DMS 273 (cell line): Measurements from ENCODE around the gene RBM34.
A peak's percentile ranks its signal among the peaks of the same experiment; 100 is the strongest.
"Not testable (repeated sequence)": the region's sequence is repeated elsewhere in the genome, so short reads cannot be mapped to it uniquely, and the experiment has no call there.

Source experiments
- DNase-seq: peaks from one replicate; lab custom pipeline; 2025; ENCODE audit not compliant: unreplicated experiment; lab: John Stamatoyannopoulos, UW

The RBM34 gene, protein sequence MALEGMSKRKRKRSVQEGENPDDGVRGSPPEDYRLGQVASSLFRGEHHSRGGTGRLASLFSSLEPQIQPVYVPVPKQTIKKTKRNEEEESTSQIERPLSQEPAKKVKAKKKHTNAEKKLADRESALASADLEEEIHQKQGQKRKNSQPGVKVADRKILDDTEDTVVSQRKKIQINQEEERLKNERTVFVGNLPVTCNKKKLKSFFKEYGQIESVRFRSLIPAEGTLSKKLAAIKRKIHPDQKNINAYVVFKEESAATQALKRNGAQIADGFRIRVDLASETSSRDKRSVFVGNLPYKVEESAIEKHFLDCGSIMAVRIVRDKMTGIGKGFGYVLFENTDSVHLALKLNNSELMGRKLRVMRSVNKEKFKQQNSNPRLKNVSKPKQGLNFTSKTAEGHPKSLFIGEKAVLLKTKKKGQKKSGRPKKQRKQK

DNA sequence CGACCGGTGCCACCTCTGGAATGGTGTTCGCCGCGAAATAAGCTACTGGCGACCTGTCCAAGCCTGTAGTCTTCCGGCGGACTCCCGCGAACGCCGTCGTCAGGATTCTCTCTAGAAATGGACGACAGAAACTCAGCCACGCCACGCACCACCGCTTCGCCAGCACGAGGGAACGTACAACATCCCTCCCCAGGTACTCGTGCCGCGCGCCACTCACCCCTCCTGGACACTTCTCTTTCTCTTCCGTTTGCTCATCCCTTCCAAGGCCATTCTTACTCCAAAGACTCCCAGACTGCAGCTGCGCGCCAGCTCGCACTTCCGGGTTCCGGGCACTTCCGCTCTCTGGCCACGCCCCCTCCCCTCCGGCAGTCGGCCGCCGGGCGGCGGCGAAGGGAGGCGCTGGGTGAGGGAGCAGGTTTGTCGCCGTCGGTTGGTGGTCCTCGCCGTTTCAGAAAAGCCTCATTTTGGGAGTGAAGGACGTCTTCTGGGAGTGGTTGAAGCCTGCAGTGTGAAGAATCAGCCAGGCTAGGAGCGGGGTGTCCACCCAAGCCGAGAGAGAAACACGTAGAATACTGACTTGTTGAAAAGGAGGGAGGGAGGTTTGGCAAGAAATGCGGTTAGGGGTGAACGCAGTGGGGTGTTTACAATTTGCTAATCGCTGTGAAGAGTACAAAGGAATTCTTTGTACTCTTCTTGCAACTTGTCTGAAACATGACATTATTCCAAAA is at the start of gene RBM34:
Gene RBM34 (minus strand): TSS at position 294 of the 728 bp plus-strand sequence. CDS start 24 bp downstream, at position 270.
- peak; percentile 96 for DNase-seq

- DNase-seq = no peak
Measured at GRCh38 chr1:235207209-235207565, 46.1 kb upstream of the RBM34 start.

- no peak for DNase-seq
Measured at GRCh38 chr1:235206533-235207208, 45.6 kb upstream of the RBM34 start.

DNA sequence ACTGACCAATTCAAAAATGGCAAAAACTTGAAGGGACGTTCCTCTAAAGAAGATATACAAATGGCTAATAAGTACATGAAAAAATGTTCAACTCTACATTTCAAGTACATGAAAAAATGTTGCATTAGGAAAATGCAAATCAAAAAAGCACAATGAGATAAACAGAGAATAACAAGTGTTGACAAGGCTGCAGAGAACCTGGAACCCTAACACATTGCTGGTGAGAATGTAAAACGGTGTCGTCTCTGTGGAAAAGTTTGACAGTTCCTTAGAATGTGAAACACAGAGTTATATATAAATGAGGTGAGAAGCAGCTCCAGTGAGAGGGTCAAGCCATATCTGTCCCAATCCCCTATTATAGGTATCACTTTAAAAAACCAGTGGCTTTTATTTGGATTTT is 44.6 kb upstream of the RBM34 start:
- no peak for DNase-seq

GRCh38 chr1:235203428-235203827 is 42.4 kb upstream of the RBM34 start:
- DNase-seq = no peak

GRCh38 chr1:235202447-235202846 is 41.4 kb upstream of the RBM34 start:
- not testable (repeated sequence) for DNase-seq

DNA sequence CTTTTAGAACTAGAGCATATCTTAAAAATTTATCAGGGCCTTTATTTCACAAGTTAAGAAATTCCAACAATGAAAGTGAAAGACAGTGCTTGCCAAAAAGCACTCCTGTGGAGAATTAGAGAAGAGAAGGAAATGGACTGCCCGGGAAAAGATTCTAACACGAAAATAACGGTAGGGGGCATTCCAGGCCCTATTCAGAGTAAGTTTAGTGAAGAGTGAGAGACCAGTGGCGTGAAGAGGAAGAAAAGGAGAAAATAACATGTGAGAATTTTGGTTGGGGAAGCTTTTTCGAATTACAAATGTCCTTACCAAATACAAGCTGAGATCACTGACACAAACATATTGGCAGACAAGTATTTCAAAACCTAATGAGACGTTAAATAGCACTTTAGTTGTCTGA is 38.4 kb upstream of the RBM34 start:
- peak; percentile 15 for DNase-seq

DNA sequence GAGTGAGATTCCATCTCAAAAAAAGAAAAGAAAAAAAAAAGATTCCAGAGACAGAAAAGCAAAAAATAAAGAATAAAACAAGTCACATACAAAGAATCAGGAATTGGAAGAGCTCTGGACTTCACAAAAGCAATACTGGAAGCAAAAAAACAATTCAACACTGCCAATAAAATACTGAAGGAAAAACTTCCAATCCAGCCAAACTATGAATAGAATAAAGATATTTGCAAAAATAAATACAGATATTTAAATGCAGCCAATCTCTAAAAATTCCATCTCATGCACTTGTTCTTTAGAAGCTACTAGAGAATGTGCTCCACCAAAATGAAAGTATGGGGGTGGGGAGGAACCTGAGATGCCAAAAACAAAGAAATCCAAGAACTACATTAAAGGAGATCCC is 29.4 kb upstream of the RBM34 start:
- no peak for DNase-seq

GRCh38 chr1:235187316-235187715 is 26.3 kb upstream of the RBM34 start:
- no peak for DNase-seq

DNA sequence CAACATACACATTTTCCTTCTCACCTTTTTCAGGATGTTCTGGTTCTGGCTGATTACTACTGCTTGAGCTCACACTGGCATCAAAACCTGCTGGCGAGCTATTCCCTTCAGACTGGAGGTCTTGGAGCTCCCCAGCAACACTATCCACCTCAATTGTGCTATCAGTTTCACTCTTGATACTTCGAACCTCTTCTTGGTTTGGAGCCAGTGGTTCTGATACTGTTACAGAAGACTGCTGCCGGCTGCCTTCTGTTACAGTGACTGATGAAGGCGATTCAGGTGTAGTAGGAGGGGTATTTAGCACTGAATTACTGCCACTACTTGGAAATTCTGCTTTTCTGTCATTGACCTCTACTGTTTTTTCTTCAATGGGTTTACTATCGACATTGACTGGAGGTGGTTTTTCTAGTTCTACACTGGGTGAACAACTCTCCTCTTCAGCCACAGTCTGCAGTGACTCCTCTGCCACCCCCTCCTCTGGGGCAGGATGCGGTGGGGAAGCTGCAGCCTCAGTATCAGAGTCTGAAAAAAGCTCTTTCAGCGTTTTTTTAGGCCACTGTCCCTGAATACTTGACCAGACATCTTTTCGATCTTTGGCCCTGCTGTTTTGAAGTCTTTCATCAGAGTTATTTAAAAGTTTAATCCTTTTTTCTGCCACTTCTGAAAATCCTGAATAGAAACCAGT is 20.7 kb upstream of the RBM34 start:
- no peak for DNase-seq

DNA sequence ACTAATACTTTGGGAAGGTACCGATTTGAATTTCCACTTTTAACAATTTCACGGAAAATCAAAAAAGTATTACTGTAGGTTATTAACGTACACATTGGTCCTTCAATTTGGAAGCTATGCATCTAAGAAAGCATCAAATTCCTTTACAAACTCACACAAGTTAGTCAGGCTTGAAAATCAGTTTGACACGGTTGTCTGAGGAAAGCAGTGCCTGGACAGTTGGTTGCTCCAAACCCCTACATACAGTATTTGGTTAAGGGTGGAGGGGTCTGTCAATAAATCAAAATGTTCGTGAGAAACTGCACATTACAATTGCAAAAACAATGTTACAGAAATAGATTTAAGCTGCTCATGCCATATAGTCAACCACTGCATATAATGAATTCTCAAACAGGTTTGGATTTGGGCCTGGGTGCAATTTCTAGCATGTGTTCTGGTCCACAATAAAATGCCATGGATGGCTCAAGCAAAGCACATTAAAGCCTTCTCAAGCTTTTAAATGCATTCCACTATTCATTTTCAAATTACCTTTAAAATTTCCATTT is 19.9 kb upstream of the RBM34 start:
- no peak for DNase-seq

DNA sequence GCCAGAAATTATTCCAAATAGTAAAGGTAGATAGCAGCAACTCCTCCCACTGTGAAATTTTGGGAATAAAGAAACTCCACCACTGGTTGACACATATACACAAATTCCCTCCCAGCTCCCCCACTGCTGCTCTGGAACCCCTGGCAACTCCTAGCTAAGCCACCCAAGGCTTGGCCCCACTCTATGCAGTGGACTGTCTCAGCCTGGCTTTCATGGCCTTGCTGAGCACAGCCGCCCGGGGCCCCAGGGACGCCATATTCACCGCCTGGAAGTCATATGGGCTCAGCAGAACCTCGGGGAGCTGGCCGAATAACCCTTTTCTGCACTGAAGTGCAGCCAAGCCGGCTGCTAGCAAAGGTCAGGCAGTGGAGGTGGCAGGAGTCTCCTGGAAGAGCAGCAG is 15.4 kb upstream of the RBM34 start:
- DNase-seq = no peak

DNA sequence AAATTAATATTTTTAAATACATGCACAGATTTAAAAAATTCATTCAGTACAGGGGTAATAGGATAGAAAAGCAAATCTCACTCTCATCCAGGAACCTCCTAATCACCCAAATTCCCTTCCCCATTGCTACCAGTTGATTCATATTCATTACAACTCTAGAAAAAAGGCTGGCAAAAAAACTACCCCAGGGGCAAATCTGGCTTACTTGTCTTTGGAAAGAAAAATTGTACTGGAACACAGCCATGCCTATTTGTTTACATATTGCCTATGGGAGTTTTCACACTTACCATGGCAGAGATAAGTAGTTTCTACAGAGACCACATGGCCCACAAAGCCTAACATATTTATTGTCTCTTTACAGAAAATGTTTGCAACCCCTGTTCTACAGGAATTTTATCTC is 8.9 kb upstream of the RBM34 start:
- no peak for DNase-seq

DNA sequence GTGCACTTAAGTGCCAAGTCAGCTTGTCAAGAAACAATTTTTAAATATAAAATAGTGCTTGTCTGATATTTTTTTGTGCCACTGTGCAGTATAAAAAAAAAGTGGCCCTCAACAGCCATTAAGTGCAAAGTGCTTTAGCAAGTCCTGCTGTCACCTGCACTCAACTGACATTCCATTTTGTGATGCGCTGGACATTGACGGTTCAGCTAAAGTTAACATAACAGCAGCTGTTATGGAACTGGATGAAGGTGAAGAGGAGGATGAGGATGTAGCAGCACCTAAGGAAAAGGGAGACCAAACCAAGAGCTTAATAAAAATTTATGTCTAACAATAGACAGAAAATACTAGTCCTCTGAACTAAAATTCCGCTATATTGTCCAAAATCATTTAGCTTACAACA is 7.3 kb upstream of the RBM34 start:
- no peak for DNase-seq

DNA sequence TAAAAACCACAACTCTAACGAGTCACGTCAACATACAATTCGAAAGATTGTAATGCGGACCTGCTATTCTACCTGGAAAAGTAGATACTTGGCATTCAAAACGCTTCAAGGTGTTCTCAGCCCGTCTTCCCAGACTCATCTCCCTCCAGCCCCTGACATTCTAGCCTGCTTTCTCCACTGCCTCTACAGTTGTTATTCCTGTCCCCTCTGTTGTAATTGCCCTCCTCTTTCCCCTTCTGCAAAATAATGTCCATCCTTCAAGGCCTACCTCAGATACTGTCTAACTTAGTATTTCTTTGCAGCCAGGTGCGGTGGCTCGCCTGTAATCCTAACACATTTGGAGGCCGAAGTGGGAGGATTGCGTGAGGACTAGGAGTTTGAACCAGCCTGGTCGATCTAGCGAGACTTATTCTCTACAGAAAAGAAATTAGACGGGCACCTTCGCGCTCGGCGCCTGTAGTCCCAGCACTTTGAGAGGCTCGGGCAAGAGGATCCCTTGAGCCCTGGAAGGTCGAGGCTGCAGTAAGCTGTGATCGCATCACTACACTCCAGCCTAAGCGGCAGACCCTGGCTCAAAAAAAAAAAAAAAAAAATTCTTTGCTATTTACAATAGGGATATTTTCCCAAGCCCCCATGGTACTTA is 756 bp upstream of the RBM34 start:
- peak; percentile 32 for DNase-seq

- peak; percentile 81 for DNase-seq
Measured at GRCh38 chr1:235160383-235160956, 580 bp downstream of the RBM34 start.

- not testable (repeated sequence) for DNase-seq
Measured at GRCh38 chr1:235159930-235160329, 1.1 kb downstream of the RBM34 start.

- DNase-seq = not testable (repeated sequence)
Measured at GRCh38 chr1:235159284-235159683, 1.8 kb downstream of the RBM34 start.

DNA sequence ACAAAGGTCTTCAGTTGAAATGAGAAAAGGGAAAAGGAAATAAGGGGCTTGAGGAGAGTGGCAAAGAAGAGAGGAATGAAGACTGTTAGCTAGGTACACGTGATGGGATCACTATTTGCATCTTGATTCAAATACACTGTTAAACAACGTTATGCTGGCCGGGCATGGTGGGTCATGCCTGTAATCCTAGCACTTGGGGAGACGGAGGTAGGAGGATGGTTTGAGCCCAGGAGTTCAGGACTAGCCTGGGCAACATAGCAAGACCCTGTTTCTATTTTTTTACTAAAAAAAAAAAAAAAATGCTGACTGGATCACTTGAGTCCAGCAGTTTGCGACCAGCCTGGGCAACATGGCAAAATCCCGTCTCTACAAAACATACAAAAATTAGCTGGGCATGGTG is 2.4 kb downstream of the RBM34 start:
- no peak for DNase-seq

DNA sequence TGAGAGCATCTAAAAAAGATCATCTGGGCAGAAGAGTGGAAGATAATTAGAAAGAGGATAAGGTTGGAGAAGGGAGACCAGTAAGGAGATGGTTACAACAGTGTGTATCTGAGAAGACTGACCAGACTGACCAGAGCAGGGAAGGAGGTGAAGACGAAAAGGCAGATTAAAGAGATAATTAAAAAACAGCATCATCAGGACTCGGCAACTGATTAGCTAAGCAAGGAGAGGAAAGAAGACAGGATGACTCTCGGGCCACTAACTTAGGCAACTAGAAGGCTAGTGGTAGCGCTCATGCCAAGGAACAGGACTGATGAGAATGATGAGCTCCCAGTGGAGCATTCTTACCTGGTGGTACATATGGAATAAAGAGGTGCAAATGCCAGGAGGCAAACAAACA is 3.9 kb downstream of the RBM34 start:
- no peak for DNase-seq
